Thyroid gland (tissue), 4 donors: ENCODE data around the gene NRSN1.

ENCODE experiments used
- CTCF ChIP-seq, 6 experiments: fragments of 200-600 bp in 3 of 6; fragments of 450-650 bp in 3 of 6; sonication (generic) in 3 of 6; IDR thresholded peaks; one replicate each; pipeline ENCODE4 v1.5.1; 2016 to 2019; ENCODE audit warnings: antibody characterized with exemption in 6 of 6, mild to moderate bottlenecking in 2 of 6, inconsistent platforms in 1 of 6, moderate library complexity in 1 of 6
- POLR2A ChIP-seq, 2 donors: fragments of 450-650 bp; IDR thresholded peaks; one replicate each; pipeline ENCODE4 v1.6.1; 2017; ENCODE audit warnings: antibody characterized with exemption in 2 of 2, mild to moderate bottlenecking in 2 of 2, moderate library complexity in 1 of 2

GRCh38 chr6:24186349-24186748 lies 60.3 kb downstream of the NRSN1 start:
- no peak for TF ChIP-seq CTCF (IDR thresholded peaks at IDR 0.05)
- no peak for TF ChIP-seq POLR2A (IDR thresholded peaks at IDR 0.05)
